Measurements from ENCODE around the gene COL26A1.
"Not testable (repeated sequence)": the region's sequence is repeated elsewhere in the genome, so short reads cannot be mapped to it uniquely, and the experiment has no call there.

Gene COL26A1

DNA sequence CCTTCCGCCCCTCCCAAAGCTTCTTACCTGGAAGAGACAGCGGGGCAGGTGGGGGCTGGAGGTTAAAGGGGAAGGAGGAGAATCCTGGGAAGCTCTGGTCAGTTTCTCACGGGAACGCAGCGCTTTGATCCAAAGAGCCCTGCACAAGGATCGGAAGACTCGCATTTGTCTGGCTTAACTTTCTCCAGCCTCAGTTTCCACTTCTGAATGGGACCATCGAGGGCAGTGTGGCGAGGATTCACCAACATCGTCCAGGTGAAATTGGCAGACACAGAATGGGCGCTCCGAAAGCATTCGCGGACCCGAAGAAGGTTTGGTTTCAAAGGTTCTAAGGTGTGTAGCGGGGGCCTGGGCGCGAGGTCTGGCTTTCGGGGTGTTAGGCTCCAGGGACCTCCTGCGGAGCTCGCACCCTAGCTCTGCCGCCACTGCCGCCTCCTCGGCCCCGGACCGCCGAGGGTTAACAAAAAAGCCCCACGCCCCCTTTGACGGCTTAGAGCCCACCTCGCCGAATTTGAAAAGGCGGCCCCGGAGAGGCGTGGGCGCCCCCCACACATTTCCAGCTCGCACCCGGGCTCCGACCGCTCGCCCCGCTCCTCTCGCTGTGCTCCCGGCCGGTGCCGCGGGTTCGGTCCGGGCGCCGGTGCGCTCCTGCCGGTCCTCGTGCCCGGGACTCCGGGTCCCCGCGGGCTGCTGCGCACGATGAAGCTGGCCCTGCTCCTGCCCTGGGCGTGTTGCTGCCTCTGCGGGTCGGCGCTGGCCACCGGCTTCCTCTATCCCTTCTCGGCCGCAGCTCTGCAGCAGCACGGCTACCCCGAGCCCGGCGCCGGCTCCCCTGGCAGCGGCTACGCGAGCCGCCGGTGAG is at the start of gene COL26A1:
COL26A1 (plus strand) TSS at position 542 of the 862 bp plus-strand sequence; CDS start at position 700, 158 bp downstream.
- DNase-seq: no peak

DNA sequence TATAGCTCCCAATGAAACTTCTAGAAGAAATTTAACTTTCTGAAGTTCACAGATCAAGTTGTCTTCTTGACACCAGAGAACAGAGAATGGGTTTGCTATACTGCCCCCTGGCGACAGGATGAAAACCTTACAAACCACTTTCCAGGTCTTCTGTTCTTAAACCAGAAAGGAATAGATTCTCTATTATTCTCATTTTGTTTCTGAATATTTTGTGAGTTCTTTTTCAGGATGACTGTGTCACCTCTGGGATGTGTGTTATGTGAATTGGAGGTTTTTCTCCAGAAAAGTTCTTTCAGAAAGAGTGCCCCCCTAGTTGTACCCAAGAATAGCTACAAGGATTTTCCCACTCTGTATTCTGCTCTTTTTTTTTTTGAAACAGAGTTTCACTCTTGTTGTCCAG is 47.3 kb upstream of the COL26A1 start:
- DNase-seq: no peak

DNA sequence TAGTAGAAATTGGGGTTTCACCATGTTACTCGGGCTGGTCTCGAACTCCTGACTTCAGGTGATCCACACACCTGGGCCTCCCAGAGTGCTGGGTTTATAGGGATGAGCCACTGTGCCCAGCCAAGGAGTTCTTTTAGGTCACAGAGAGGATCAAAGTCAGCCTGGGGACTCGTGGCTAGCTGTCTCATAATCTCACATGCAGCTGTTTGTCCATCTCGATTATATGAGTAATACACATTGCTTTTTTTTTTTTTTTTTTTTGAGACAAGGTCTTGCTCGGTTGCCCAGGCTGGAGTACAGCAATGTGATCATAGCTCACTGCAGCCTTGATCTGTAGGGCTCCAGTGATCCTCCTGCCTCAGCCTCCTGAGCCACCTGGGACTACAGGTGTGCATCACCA is 43.3 kb upstream of the COL26A1 start:
- DNase-seq: no peak

DNA sequence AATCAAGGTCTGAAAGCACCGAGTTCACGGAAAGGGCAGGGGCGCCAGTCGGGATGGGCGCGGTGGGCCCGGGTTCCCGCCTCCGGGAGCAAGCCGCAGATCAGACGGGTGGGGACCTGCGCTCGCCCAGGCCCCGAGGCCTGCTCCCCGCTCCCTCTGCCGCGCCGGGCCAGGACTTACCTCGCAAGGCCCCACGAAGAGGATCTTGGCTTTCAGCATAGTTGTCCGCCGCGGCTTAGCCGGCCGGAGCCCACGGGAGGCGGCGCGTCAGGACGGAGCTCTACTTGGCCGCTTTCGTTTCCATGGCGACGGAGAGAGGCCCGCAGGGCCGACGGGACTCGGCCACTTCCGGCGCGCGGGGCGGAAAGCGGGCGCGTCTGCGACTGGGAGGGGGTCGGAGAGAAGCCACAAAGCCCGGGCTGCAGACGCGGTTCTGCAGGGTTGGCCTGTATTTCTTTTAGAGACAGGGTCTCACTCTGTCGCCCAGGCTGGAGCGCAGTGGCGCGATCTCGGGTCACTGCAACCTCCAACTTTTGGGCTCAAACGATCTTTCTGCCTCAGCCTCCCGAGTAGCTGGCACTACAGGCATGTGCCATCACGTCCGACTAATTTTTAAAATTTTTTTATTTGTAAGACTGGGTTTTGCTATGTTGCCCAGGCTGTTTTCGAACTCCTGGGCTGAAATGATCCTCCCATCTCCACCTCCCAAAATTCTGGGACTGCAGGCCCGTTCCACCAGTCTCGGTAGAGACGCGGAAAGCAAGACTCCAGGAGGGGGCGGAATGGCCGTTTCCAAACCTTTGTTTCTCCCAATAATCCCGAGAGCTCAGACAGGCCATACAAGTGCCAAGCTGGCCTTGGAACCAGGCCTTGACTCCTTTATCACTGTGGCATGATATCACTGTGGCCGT is 40.9 kb upstream of the COL26A1 start, which contains the start of gene IFT22:
IFT22 (minus strand) TSS at position 322 of the 911 bp plus-strand sequence; CDS start at position 219, 103 bp downstream.
- DNase-seq: peak; percentile 50

DNA sequence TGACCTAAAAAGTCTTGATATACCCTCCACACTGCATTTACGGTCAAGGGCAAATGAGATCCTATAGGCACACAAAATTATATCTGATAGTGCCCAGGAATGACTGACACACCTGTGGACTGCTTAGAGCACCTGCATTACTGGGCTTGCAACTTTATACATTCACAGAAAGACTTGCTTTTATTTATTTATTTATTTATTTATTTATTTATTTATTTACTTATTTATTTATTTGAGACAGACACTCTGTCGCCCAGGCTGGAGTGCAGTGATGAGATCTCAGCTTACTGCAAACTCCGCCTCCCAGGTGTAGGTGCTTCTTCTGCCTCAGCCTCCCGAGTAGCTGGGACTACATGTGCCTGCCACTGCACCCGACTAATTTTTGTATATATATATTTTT is 34.5 kb upstream of the COL26A1 start:
- no peak for DNase-seq

DNA sequence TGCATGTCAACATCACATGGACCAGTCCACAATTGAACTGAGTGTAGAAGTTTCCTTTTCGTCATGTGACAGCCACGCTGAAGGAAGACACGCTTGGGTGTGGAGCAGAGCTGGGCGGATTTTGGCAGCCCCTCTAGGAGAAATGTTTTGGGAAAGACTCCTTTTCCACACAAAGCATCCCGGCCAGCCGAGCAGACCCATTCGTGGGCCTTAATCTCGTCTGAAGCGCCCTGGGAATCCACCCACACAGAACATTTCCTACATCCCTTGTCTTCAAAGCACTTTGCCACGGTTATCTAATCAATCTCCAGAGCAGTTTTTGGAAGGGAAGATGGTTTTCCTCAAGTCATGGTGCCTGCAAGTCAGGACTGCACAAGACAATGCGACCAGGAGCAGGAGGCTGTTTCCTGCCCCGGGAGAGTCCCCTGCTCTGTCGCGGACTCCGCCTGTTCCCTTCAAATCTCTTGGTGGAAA is 32.6 kb upstream of the COL26A1 start:
- no peak for DNase-seq

DNA sequence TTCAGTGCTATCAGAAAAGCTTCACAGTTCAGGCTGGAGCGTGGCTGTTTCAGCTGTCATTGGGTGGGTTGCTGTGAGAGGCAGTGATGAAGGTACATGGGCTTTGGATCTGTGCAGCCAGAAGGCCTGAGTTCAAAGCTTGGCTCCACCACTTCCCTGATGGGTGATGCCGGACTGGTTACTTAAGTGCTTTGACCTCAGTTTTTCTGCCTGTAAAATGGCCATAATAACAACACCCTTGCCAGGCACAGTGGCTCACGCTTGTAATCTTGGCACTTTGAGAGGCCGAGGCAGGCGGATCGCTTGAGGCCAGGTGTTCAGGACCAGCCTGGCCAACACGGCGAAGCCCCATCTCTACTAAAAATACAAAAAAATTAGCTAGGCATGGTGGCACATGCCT is 30.6 kb upstream of the COL26A1 start:
- DNase-seq: no peak

DNA sequence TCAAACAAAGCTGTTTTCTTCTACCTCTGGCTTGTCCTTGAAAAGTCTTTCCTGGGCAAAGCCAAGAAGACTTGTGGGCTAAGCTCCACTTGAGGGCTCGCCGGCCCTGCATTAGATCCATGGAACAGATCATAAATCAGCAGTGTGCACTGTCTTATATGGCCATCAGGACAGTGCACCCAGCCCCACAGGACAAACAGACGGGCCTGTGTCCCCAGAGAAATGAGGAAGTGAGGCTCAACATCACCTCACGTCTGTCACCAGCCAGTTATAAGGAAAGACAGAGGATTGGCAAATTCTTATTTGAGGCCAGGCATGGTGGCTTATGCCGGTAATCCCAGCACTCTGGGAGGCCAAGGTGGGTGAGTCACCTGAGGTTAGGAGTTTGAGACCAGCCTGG is 28.8 kb upstream of the COL26A1 start:
- DNase-seq: no peak

DNA sequence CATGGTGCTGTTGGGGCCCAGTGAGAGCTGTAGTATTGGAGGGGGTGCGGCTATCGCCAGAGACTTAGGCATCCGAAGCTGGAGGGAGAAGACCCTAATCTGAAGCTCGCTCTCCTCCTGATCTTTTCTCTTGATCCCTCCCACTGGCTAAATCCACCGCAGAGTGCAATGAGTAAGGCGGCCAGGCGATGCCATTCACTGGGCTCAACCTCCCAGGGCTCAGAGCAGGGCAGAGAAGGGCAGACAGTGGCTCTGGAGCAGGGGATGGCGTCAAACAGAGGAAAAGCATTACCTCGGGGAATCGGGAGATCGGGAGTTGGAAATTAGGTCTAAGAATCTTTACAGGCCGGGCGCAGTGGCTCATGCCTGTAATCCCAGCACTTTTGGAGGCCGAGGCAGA is 22.3 kb upstream of the COL26A1 start:
- no peak for DNase-seq

DNA sequence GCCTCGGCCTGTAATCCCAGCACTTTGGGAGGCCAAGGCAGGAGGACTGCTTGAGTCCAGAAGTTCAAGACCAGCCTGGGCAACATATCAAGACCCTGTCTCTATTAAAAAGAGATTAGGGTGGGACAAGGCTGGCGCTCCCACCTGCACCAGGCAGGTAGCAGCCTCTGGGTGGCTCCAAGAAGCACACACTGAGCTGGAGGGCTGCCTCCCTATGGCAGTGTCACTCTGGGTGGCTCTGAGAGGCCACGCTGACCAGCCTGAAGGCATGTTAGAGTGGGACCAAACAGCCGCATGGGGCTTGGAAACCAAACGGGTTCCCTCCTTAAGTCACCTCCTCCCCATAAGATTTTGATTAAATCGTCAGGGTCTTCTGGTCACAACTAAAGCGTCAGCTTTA is 19.8 kb upstream of the COL26A1 start:
- no peak for DNase-seq

DNA sequence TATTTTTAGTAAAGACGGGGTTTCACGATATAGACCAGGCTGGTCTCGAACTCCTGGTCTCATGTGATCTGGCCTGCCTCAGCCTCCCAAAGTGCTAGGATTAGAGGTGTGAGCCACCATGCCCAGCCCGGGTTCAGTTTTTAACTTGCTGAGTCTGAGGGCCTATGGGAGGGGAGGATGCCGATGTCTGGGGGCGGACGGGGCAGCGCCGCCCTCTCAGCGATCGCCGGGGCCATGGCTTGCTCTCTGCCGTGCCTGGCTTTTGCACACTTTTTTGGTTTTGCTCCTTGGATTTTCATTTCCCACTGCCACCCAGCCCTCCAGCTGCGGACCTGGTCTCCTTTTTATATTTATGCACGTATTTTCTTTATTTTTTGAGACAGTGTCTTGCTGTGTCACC is 15.2 kb upstream of the COL26A1 start:
- no peak for DNase-seq

DNA sequence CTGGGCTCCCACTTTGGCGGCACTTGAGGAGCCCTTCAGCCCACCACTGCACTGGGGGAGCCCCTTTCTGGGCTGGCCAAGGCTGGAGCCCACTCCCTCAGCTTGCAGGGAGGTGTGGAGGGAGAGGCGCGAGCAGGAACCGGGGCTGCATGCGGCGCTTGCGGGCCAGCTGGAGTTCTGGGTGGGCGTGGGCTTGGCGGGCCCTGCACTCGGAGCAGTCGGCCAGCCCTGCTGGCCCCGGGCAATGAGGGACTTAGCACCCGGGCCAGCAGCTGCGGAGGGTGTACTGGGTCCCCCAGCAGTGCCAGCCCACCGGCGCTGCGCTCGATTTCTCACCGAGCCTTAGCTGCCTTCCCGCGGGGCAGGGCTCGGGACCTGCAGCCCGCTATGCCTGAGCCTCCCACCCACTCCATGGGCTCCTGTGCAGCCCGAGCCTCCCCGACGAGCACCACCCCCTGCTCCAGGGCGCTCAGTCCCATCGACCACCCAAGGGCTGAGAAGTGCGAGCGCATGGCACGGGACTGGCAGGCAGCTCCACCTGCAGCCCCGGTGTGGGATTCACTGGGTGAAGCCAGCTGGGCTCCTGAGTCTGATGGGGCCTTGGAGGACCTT is 14.1 kb upstream of the COL26A1 start:
- not testable (repeated sequence) for DNase-seq

DNA sequence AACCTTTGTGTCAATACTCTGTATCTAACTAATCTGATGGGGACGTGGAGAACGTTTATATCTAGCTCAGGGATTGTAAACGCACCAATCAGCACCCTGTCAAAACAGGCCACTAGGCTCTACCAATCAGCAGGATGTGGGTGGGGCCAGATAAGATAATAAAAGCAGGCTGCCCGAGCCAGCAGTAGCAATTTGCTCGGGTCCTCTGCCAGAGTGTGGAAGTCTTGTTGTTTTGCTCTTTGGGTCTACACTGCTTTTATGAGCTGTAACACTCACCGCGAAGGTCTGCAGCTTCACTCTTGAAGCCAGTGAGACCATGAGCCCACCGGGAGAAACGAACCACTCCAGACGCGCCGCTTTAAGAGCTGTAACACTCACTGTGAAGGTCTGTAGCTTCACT is 13.4 kb upstream of the COL26A1 start:
- DNase-seq: not testable (repeated sequence)

DNA sequence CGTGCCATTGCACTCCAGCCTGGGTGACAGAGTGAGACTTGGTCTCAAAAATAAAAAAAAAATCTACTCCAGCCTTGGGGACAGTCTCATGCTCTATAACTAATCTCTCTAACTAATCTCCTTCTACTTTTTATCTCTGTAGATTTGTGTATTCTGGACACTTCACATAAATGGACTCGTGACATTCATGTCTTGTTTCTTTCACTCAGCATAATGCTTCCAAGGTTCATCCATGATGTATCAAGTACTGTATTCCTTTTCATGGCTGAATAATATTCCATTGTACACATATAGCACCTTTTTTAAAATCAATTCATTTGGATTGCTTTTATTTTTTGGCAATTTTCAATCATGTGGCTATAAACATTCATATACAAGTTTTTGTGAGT is 9.8 kb upstream of the COL26A1 start:
- DNase-seq: no peak

DNA sequence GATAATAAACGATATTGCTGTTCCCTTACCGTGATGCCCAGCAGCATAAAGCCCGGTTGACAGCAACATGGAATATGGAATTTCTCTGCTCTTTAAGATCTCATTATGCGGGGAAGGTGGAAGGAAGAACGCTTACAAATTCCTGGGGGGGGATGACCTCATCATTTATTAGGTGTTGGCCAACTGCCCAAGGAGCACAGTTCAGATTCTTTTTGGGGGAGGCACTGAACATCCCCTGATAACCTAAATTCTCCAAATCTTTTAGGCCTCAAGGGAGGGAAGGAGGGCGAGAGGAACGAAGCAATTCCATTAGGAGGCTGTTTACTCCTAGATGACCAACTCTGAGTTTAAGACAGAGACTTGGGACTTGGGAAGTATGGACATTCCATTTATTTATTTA is 5.2 kb upstream of the COL26A1 start:
- no peak for DNase-seq

DNA sequence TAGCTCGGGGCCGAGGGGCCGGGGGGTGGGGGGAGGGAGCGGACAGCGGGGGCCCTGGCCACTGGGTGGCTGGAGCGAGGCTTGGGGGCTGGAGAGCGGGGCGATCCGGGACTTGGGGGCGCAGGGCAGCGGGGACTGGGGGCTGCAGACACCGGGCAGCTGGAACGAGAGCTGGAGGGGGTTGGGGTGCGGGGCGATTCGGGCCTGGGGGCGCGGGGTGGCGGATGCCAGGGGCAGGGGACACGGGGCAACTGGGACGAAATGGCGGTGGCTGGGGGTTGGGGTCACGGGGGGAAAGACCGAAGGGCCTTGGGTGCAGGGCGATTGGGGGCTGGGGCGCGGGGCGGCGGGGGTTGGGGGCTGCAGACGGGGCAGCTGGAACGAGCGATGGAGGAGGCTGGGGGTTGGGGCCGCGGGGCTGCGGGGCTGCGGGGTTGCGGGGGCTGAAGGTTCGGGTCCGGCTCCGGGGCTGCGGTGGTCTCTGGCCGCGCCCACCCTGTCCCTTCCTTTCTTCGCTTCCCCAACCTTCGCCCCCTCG is 590 bp downstream of the COL26A1 start:
- no peak for DNase-seq

DNA sequence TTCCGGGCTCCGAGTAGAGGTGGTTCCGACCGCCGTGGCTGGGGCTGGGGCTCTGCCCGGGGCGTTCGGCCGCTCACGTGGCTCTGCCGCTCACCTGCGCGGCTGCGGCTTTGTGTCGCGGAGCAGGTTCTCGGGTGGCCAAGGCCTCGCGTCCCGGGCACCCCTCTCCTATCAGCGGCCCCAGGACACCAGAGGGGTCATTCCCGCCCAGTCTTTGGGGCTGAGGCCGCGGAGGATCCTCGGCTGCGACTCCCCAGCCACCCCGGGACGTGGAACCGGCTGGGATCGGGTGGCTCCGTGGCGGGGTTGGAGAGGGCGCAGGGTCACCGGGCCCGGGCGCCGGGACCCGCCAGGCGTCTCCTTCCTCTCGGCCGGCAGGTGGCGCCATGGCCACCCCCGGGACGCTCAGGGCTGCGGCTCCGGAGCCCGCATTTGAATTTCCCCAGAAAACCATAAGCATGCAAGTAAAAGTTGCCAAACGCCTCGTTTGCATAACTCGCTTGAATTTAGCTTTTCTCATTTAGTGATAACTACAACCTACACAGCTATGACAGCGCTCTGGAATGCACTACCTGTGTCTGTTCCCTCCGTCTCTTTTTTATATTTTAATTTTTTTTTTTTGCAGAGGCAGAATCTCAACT is 1.2 kb downstream of the COL26A1 start:
- DNase-seq: no peak

DNA sequence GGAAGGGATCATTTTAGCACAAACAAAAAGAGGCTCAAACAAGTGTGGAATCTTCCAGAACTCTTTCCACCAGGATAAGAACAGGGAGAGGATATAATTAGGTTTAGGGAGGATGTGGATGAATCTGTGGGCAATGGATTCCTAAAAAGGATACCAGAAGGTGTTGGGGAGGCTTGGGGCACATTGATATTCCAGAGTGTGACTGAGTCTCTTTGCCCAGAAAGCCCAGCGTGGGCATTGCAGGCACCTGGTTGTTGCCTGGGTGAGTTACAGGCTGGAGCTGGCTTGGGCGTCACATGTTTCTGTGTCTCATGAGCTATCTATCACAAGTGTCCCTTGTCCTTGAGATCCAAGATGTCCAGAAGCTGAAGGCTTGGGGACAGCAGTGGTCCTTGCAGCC is 3.3 kb downstream of the COL26A1 start:
- DNase-seq: no peak

DNA sequence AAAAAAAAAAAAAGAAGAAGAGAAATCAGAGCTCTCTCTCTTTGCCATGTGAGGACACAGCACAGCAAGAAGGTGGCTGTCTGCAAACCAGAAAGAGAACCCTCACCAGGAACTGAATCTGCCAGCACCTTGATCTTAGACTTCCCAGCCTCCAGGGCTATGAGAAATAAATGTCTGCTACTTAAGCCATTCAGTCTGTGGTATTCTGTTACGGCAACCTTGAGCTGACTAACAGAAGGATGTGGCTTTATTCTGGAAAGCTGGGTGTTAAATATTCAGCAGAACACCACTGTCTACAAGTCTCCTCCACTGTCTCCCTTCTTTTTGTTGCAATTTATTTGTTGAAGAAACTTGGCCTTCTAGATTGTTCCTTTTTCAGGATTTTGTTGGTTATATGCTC is 5.0 kb downstream of the COL26A1 start:
- no peak for DNase-seq

DNA sequence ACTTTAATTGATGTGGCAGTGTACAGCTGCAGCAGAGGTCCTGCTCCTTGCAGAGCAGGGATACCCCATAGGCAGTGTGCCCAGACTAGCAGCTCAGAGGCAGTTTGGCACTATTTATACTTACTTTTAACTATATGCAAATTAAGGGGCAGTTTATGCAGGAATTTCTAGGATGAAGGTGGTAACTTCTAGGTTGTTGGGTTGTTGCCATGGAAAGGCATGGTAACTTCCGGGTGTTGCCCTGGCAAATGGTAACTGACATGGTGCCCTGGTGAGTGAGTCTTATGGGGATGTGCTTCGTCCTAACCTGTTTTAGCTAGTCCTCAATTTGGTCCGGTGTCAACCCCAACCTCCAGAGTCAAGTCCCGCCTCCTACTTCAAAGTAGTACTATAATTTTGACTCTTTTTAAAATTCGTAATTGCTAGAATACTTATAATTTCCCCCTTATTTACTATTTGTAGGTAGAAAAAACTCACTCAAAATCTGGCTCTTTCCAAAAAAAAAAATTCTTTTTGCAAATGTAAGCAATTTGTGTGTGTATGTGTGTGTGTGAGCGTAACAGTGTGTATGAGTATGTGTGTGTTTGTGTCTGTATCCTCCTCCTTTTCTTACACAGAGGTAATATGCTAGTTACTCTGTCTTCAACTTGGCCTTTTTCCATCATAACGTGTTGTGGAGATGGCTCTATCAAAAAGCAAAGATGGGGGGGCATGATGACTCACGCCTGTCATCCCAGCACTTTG is 5.9 kb downstream of the COL26A1 start:
- DNase-seq: no peak

DNA sequence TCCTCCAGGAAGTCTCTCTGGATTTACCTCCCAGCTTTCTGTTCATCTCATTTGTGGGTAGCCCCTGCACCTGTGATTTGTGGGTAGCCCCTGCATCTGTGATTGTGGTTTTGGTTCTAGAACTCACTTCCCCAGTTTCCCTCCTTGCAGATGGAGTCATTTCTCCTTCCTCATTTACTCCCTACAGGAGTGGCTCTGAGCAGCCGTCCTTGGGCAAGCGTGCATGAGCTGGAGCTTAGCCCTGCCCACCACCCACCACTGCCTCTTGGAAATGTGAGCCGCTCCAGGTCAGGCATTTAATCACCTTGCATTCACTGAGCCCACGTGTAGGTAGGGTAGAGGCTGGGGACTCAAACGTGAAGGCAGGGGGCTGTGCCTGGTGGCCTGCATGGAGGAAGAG is 8.2 kb downstream of the COL26A1 start:
- DNase-seq: no peak
